ENCODE data around the gene HERPUD1.

DNA sequence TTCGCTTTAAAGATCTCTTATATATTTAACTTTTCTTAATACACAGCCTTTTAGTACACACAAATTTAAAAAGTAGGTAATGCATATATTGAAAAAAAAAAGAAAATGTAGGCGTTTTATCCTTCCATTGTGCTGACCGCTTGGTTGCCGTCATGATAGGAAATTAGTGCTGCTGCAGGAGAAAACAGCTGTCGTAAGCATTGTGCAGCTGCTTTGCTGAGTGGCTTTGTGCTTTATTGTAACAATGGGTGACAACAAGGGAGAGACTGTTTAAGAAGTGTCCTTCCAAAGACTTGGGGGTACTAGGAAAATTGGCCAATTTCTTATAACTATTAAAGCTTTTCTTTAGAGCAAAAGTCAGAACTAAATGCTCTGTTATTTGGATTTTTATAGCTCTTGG, 5.0 kb downstream of the HERPUD1 start:
- TF ChIP-seq, protein P1, sequence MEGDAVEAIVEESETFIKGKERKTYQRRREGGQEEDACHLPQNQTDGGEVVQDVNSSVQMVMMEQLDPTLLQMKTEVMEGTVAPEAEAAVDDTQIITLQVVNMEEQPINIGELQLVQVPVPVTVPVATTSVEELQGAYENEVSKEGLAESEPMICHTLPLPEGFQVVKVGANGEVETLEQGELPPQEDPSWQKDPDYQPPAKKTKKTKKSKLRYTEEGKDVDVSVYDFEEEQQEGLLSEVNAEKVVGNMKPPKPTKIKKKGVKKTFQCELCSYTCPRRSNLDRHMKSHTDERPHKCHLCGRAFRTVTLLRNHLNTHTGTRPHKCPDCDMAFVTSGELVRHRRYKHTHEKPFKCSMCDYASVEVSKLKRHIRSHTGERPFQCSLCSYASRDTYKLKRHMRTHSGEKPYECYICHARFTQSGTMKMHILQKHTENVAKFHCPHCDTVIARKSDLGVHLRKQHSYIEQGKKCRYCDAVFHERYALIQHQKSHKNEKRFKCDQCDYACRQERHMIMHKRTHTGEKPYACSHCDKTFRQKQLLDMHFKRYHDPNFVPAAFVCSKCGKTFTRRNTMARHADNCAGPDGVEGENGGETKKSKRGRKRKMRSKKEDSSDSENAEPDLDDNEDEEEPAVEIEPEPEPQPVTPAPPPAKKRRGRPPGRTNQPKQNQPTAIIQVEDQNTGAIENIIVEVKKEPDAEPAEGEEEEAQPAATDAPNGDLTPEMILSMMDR (IDR thresholded peaks at IDR 0.05; ENCODE audit: insufficient read depth, low read length), result no peak
- no peak for TF ChIP-seq POLR2AphosphoS5 (IDR thresholded peaks at IDR 0.05; ENCODE audit: low read depth)

All from HL-60 (cell line).